UCSD-AML1 (cell line): ENCODE measurements around the gene SLC22A23.

ENCODE experiments used
- DNase-seq: peaks from one replicate; lab custom pipeline; 2025; ENCODE audit not compliant: unreplicated experiment; lab: John Stamatoyannopoulos, UW

The SLC22A23 gene

GRCh38 chr6:3322366-3322890, 134.4 kb downstream of the SLC22A23 start:
- DNase-seq, result no peak

DNA sequence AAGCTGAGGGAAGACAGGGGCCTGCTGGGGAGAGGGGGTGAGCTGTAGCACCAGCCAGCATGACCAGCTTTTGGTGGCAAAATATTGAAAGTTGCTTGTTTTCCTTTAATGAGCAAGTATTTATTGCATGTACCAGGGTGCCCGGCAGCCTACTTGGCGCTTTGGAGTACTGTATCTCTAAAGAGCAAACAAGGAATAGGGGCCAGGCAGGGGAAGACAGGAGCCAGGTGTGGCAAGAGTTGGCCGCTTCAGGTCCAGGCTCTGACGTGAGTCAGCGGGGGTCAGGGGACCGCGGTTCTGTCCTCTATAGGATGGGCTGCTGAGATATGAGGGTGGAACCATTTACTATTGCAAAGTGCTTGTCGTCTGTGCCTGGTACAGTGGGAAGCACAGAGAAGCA, 135.0 kb downstream of the SLC22A23 start:
- no peak for DNase-seq

DNA sequence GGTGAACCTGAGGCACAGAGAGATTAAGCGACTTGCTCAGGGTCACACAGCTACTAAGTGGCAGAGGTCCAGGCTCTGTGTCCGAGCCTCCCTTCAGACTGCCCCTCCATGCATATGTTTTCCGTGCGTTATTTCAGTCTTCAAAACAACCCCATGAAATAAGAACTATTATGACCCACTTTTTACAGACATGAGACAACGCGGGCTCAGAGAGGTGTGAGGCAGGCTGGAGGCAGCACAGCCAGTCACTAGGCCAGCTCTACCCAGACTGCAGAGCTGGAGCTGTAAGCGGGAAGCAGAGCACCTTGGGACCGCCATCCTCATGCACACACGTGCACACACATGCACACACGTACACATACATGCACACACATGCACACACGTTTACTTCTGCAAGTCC, 135.8 kb downstream of the SLC22A23 start:
- no peak for DNase-seq

- no peak for DNase-seq
These were observed 136.5 kb downstream of the SLC22A23 start for GRCh38 chr6:3320238-3320811.

GRCh38 chr6:3319610-3320200, 137.1 kb downstream of the SLC22A23 start:
- no peak for DNase-seq

- DNase-seq, result no peak
These were observed 137.9 kb downstream of the SLC22A23 start for GRCh38 chr6:3318821-3319540.

GRCh38 chr6:3318226-3318625, 138.6 kb downstream of the SLC22A23 start:
- no peak for DNase-seq

DNA sequence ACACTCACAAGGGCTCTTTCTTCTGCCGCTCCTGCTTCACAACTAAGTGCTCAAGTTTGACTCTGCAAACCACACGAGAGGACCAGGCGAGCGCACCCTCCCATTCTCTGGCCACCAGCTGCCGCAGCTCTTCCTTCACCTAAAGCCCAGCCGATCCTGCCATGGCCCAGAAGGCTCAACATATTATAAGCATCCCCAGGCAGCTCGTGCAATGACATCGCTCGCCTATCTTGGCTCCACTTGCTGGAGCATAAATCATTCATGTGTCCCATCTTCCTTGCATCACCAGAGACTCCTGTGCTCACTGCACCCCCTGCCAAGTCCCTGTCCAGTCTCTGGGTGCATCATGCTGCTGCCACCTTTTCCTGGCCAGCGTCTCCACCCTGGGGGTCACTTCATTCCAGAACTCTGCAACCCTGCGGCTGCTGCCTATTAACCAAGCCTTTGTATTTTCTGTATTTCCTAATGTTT, 139.1 kb downstream of the SLC22A23 start:
- DNase-seq, result no peak

DNA sequence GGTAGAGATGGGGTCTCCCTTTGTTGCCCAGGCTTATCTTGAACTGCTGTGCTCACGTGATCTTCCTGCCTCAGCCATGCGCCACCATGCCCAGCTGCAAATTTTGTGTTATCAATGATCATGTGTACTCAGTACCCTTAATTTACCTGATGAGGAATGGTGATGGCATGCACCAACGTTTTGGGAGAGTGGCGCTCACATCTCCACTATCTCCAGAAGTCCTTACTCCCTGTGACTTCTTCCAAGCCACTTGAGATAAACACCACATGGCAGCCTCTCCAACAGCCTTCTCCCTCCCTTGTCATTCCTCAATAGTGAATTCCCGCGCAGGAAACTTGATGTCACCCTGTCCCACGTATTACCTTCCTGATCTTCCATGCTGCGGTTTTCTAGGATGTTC, 140.0 kb downstream of the SLC22A23 start:
- DNase-seq, result no peak

GRCh38 chr6:3316331-3316730, 140.5 kb downstream of the SLC22A23 start:
- DNase-seq, result no peak

DNA sequence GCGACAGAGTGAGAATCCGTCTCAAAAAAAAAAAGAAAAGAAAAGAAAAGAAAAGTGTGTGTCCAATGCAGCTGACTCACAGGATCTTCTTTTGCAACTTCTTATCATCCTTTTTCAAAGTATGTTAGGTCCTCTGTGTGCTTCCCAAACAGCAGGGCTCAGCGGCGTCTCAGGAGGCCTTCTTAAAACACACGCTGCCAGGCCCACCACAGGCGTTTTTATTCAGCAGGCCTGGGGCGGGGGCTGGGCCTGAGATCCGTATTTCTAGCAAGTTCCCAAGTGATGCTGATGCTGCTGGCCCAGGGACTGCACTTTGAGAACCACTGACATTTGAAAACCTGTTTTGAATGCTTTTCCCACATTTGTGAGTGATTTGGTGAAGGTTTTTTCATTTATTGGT, 141.0 kb downstream of the SLC22A23 start:
- DNase-seq, result no peak

DNA sequence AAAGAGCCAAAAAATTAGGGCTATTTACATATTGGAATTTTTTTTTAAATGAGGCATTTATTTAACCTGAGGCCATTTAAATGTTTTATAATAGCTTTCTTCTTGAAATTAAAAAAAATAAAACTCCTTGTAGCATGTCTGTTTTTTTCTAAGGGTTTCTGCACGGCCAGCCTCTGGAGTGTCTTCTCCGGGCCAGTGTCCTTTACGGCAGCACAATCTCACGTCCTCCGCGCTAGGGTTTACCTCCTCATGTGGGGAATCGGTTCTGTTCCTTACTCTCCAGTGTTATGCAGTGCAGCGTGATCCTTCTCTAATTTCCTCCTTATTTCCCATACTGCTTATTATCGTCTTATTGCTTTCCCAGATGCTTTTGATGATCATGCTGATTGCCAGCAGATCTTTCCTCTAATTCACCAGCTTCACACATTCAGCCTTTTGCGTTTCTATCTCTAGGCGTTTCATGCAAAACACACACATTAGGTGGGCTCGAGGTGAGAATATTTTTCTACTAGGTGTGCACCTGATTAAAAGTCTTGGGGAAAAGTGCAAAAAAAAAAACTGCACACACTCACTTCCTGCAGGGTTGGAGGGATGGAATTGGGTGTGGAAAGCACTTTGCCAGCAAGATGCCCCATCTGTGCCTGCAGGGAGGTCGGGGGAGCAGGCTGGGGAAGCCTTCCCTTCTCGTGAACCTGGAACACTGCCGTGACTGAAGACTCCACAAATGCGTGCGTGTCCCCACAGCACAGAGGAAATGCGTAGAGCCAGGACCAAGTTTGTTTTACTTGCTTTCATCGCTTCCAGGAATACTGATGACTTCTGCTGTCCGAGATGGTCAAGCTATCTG, 142.0 kb downstream of the SLC22A23 start:
- DNase-seq, result no peak

GRCh38 chr6:3314176-3314575, 142.7 kb downstream of the SLC22A23 start:
- DNase-seq, result no peak

DNA sequence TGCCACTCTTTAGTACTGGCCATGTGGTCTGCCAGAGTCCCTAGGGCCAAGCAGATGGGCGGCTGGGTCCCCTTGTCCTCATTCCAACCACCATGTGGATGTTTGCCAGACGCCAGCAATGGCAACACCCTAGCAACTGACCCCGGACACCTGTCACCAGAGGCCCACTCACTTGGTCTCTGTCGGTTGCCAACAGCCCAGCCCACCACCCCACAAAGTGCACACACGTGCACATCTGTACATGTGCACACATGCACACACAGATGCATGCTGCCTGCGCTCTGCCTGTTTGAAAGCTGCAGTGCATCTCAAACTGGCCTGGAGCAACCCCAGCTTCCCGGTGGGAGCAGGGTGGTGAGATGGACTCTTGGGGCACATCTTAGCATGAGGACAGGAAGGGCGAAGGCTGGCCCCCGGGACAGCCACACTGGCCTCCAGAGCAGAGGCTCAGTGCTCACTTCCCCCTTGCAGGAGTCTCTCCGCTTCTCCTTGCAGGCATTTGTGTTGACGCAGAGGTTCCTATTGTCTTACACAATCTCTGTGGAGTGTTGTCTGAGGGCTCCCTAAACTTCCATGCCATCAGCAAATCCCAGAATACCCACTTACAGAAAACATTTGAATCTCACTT, 144.1 kb downstream of the SLC22A23 start:
- no peak for DNase-seq

DNA sequence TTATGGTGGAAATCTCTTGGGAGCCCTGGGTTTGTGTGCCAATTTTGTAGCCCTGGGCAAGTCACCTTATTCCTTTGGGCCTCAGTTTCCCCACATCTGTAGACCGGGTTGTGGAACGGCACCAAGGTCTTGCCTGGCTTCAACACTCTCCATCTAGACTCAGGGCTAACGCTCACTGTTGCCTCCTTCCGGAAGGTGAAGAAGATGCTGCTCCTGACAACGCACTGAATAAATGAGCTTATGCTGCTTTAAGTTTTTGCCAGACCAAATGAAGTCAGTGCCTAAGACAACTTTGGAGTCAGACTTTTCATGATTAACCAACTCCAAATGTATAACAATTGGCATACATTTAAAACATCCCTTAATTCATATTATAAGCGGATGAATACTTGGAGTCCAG, 145.0 kb downstream of the SLC22A23 start:
- DNase-seq, result no peak

GRCh38 chr6:3310703-3311102, 146.1 kb downstream of the SLC22A23 start:
- DNase-seq, result no peak

DNA sequence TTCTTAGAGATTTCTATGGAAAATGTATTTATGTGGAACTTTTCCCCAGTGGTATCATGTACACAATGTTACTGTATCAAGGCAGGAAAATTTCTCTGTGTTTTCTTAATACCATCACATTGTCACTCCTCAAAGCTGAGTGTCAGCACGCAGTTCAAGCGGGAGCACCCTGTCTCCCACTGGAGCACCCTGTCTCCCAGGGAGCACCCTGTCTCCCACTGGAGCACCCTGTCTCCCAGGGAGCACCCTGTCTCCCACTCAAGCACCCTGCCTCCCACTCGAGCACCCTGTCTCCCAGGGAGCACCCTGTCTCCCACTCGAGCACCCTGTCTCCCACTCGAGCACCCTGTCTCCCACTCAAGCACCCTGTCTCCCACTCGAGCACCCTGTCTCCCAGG, 146.8 kb downstream of the SLC22A23 start:
- DNase-seq, result no peak

DNA sequence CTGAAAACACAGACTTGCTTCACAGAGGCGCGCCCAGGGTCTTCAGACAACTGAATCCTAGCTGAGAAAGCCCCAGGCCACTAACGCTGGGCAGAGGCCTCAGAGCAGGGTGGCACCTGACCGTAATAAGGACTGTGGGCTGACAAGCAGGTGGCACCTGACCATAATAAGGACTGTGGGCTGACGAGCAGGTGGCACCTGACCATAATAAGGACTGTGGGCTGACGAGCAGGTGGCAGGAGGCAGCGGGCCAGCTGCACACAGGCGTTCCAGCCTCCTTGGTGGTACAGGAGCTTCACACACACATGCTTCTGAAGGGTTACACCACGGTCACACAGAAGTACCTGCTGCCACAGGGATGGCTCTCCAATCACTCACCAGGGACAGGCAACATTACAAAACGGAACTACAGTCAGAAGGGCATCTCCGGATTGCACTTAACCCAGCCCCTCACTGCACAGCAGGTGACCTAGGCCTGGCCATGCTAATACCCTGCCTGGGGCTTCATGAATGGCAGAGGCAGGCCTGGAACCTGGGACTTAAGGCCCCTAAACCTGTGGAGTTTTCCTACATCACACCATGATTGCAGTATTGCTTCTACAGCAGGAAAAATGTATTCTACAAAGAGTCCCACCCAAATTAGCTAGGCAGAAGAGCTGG, 147.3 kb downstream of the SLC22A23 start:
- DNase-seq, result no peak

GRCh38 chr6:3308106-3308505, 148.7 kb downstream of the SLC22A23 start:
- DNase-seq, result no peak

DNA sequence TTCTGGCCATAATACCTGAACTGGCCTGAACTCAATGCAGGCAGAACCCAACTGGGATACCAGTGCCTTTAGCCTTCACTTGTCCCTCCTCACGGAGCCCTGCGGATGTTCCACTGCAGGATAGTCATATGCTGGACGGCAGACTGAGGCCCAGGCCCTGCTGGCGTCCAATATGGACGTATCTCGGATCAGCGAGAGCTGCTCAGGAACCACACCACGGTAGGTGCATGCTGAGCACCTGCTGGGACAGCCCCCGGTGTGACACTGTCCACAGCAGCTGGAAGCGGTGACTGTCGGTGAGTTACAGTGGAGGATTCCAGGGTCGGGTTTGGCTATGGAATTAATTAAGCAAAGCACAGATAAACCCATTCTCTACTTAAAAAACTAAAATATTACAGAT, 149.4 kb downstream of the SLC22A23 start:
- no peak for DNase-seq
